DLD1 (cell line): ENCODE measurements around the gene BMP8B.
"Not testable (repeated sequence)": the region's sequence is repeated elsewhere in the genome, so short reads cannot be mapped to it uniquely, and the experiment has no call there.

Experiments used
- in situ Hi-C: cut with HindIII; loops from 2 replicates; pipeline ENCODE4 v1.10.0; 2017; ENCODE audit warnings: low sequenced_read_pairs

The BMP8B gene

GRCh38 chr1:39788758-39789570 lies at the start of gene BMP8B:
Gene BMP8B (minus strand): TSS chr1:39788865. CDS start chr1:39788485, 380 bp downstream.
- in situ Hi-C loops = no loop called here

GRCh38 chr1:39836595-39837110 lies 48.0 kb upstream of the BMP8B start:
- in situ Hi-C loops = no loop called here

- in situ Hi-C loops = no loop called here
Measured at GRCh38 chr1:39835935-39836594, 47.4 kb upstream of the BMP8B start.

- in situ Hi-C loops = no loop called here
Measured at GRCh38 chr1:39835110-39835509, 46.4 kb upstream of the BMP8B start.

GRCh38 chr1:39833621-39834385 lies 45.1 kb upstream of the BMP8B start:
- in situ Hi-C loops = no loop called here

GRCh38 chr1:39833121-39833520 lies 44.5 kb upstream of the BMP8B start:
- in situ Hi-C loops = no loop called here

GRCh38 chr1:39832294-39832693 lies 43.6 kb upstream of the BMP8B start:
- in situ Hi-C loops = no loop called here

- in situ Hi-C loops = no loop called here
Measured at GRCh38 chr1:39829791-39830533, 41.3 kb upstream of the BMP8B start.

- in situ Hi-C loops = no loop called here
Measured at GRCh38 chr1:39828734-39829133, 40.1 kb upstream of the BMP8B start.

- in situ Hi-C loops = not testable (repeated sequence)
Measured at GRCh38 chr1:39828255-39828654, 39.6 kb upstream of the BMP8B start.

- in situ Hi-C loops = no loop called here
Measured at GRCh38 chr1:39827201-39827600, 38.5 kb upstream of the BMP8B start.

GRCh38 chr1:39826583-39826982 lies 37.9 kb upstream of the BMP8B start:
- in situ Hi-C loops = no loop called here

- in situ Hi-C loops = no loop called here
Measured at GRCh38 chr1:39825432-39825941, 36.8 kb upstream of the BMP8B start.

GRCh38 chr1:39823450-39823849 lies 34.8 kb upstream of the BMP8B start:
- in situ Hi-C loops = not testable (repeated sequence)

GRCh38 chr1:39822146-39822545 lies 33.5 kb upstream of the BMP8B start:
- in situ Hi-C loops = no loop called here

GRCh38 chr1:39819091-39819812 lies 30.6 kb upstream of the BMP8B start:
- in situ Hi-C loops = no loop called here

- in situ Hi-C loops = no loop called here
Measured at GRCh38 chr1:39818482-39818881, 29.8 kb upstream of the BMP8B start.

GRCh38 chr1:39817091-39817932 lies 28.6 kb upstream of the BMP8B start:
- in situ Hi-C loops = not testable (repeated sequence)
